GM10266 (cell line): Measurements from ENCODE around the gene EFCAB6.

ENCODE experiments used
- DNase-seq: peaks from one replicate; pipeline ENCODE4 v3.0.0; 2012; ENCODE audit errors: extremely low spot score
- TF ChIP-seq, protein P1 (sequence below): IDR thresholded peaks from 2 replicates; pipeline ENCODE4 v1.5.1; 2012; ENCODE audit warnings: mild to moderate bottlenecking, low read depth; ENCODE audit not compliant: control insufficient read depth, insufficient read depth; ENCODE audit errors: missing control alignments

EFCAB6 gene

DNA sequence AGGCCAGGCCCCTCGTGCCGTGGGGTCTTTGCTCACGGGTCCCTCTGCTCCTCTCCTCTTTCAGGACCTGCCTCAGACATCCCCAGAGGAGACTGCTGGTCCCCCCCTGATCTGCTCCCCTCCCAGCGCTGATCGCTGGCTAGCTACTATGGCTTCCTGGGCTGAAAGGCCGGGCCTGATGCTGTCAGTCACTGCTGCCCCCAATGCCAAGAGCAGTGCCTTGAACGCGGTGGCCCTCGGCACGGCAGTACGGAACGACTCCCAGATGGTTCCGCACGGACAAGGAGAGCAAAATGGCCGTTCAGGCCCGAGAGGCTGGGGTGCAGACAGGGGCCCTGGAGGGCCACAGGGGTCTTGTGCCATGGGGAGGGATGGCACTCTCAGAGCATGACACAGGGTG, 28.7 kb upstream of the EFCAB6 start:
- TF ChIP-seq, protein P1, sequence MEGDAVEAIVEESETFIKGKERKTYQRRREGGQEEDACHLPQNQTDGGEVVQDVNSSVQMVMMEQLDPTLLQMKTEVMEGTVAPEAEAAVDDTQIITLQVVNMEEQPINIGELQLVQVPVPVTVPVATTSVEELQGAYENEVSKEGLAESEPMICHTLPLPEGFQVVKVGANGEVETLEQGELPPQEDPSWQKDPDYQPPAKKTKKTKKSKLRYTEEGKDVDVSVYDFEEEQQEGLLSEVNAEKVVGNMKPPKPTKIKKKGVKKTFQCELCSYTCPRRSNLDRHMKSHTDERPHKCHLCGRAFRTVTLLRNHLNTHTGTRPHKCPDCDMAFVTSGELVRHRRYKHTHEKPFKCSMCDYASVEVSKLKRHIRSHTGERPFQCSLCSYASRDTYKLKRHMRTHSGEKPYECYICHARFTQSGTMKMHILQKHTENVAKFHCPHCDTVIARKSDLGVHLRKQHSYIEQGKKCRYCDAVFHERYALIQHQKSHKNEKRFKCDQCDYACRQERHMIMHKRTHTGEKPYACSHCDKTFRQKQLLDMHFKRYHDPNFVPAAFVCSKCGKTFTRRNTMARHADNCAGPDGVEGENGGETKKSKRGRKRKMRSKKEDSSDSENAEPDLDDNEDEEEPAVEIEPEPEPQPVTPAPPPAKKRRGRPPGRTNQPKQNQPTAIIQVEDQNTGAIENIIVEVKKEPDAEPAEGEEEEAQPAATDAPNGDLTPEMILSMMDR: no peak
- DNase-seq: no peak

DNA sequence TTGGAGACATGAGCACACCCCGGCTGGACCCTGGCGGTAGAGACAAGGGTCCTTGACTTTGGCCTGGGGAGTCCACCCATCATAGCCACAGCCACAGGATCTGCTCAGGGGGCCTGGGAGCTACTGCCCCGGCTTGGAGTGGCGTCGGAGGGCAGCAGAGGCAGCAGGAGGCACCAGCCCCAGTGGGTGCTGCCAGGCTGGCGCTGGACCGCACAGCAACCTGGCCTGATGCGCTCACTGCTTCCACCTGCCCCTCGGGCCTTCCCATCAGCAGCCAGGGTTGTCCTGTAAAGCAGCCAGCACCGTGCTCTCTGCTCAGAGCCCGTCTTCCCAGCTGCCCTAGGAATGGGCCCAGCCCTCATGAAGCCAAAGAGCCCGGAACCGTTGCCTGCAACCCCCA, 28.3 kb upstream of the EFCAB6 start:
- DNase-seq: no peak

DNA sequence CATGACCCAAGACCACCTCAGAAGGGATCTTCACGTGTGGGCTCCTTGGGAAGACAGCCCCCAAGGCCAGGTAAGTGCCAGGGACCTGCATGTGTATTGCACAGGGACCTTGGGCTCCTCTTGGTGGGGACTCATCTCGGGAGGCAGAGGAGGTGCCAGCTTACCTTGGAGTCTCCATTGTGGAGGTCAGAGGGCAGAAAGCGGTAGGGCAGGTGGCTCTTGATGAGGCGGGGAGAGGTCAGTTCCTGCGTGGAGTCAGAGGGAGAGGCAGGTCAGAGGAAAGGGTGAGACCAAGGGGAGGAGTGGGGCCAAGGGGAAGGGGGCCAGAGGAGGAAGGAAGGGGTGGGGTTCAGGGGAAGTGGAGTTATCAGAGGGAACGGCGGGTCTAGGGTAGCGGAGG, 27.7 kb upstream of the EFCAB6 start:
- TF ChIP-seq, protein P1: no peak

More for the DNA sequence above, 28.3 kb upstream of the EFCAB6 start:
- TF ChIP-seq, protein P1: no peak

DNA sequence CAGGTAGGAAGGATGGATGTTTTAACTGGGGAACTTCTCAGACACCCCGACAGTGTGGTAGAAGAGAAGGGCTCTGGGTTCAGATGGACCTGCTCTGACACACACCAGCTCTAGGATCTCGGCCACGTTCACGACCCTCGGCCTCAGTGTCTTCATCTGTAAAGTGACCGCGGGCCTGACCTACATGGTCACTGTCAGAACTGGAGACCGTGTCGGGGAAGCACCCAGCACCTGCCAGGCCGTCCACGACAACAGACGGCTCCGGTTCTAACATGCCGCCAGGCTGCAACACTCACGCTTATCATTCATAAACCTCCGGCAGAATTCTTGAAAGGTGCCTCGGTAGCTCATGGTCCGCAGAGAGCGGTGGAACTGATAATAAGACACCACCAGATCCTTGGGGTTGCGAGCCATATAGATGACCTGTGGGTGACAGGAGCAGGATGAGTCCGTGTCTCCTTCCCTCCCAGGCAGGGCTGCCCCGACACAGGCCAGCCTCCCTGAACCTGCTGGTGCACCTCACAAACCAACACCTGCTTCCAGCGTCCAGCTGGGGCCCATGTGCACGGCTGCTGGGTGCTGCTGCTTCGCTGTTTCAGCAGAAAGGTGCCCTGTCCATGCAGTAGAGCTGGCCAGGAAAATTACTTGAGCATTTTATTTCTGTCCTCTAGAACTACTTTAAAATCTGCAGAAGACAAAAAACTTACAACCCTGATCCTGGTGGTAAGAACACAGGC, 26.6 kb upstream of the EFCAB6 start:
- TF ChIP-seq, protein P1: no peak
- DNase-seq: no peak

More for the DNA sequence above, 27.7 kb upstream of the EFCAB6 start:
- DNase-seq: no peak

DNA sequence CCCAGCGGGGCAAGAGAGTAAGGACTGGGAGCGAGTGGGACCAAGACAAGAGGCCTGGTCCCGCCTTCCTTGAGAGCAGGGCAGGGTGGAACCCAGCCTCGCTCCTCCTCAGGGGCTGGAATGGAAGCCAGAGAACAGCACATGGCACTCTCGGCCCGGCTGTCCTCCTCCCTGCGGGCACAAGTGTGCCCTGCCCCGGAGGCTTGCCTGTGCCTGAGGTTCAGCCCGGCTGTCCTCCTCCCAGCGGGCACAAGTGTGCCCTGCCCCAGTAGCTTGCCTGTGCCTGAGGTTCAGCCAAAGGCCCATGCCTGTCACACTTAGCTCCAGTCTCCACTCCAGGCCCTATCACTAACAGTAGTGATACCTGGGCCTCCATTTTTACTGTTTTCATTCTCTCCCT, 26.1 kb upstream of the EFCAB6 start:
- TF ChIP-seq, protein P1: no peak
- DNase-seq: no peak

DNA sequence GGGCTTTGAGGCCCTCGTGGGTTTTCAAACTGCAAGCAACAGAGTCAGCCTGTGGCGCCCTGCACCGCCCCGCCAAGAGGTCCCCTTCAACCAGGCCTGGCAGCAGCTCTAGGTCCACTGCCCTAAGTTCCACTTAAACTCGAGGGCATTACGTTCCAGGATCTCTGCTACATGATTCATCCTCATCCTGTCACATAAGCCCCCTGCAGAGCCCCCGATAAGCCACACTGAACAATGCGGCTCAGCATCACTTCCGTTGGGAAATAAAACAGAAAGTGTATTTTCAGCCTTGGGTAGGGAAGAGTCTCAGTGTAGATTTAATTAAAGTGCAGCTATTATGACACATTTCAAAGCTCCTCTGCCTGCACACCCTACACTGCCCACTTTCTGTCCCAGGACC, 25.6 kb upstream of the EFCAB6 start:
- TF ChIP-seq, protein P1: no peak
- DNase-seq: no peak

DNA sequence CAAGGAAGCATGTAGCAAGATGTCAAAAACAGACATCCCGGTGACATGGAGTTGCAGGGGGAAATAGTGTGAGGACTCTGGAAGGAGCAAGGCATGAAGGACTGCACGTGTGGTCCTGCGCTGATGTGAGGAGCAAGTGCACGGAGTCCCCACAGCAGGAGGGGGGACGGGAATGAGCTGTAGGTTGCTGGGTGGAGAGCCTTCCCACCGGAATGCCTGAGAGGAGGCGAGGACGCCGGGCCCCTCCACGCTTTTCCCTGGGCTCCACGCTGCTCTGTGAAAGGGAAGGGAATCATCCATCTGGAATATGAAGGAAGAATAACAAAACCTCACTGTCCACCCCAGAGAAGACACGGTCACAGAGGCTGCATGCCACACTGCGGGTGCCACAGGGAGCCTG, 23.6 kb upstream of the EFCAB6 start:
- TF ChIP-seq, protein P1: no peak
- DNase-seq: no peak
